Melanocyte of skin (primary cell): ENCODE data around the gene DHX40. TPM values are rescaled to one million over a fixed set of nuclear protein-coding genes. Genes with fewer than 3 reads are reported as not detected.

Experiments used
- small RNA-seq, 2 donors: library from RNA; depleted of rRNA; stranded (forward); fragments of <200 nt; gene quantifications; one replicate each; pipeline ENCODE3, GENCODE V24; 2012
- total RNA-seq, 2 donors: library from RNA; depleted of rRNA; stranded (reverse); fragments of >200 nt; gene quantifications; 2 replicates each; pipeline ENCODE4 v1.2.3, GENCODE V29; 2012

The DHX40 gene, protein sequence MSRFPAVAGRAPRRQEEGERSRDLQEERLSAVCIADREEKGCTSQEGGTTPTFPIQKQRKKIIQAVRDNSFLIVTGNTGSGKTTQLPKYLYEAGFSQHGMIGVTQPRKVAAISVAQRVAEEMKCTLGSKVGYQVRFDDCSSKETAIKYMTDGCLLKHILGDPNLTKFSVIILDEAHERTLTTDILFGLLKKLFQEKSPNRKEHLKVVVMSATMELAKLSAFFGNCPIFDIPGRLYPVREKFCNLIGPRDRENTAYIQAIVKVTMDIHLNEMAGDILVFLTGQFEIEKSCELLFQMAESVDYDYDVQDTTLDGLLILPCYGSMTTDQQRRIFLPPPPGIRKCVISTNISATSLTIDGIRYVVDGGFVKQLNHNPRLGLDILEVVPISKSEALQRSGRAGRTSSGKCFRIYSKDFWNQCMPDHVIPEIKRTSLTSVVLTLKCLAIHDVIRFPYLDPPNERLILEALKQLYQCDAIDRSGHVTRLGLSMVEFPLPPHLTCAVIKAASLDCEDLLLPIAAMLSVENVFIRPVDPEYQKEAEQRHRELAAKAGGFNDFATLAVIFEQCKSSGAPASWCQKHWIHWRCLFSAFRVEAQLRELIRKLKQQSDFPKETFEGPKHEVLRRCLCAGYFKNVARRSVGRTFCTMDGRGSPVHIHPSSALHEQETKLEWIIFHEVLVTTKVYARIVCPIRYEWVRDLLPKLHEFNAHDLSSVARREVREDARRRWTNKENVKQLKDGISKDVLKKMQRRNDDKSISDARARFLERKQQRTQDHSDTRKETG
- 10 to 100 TPM; 32.0 to 38.6 TPM for total RNA-seq

DNA sequence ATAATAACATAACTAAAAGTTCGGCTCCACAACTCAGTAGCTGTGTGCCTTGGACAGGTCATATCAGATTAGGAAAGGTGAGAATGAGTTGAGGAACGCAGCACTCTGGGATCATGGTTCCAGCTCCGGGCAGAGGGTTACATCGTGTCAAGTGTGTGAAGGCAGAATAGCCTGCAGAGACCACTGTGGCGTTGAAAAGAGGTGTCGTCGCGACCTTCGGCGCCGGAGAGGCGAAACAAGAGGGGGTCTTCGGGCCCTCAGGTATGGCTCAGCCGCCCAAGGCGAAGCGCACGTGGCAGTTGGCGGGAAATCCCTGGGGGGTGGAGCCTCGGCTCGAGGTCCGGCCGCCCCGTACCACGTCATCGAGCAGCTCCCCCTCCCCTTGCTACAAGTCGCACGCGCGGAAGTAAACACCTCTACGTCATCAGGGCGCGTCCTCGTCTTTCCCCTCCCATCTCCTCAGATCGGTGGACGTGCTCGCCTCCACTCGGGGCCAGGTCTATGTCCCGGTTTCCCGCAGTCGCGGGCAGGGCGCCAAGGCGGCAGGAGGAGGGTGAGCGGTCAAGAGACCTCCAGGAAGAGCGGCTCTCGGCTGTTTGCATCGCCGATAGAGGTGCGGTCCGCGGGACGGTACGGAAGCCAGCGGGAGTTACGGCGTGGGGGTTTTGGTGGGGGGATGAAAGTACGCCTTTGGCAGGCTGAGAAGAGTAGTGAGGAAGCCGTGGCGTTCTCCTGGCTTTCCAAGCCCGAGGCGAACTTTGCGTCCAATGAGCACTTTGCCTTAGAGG, at the start of gene DHX40:
Gene DHX40, plus strand, starts transcription at position 440 of the 788 bp plus-strand sequence. Its CDS starts 62 bp downstream, at position 502.

DNA sequence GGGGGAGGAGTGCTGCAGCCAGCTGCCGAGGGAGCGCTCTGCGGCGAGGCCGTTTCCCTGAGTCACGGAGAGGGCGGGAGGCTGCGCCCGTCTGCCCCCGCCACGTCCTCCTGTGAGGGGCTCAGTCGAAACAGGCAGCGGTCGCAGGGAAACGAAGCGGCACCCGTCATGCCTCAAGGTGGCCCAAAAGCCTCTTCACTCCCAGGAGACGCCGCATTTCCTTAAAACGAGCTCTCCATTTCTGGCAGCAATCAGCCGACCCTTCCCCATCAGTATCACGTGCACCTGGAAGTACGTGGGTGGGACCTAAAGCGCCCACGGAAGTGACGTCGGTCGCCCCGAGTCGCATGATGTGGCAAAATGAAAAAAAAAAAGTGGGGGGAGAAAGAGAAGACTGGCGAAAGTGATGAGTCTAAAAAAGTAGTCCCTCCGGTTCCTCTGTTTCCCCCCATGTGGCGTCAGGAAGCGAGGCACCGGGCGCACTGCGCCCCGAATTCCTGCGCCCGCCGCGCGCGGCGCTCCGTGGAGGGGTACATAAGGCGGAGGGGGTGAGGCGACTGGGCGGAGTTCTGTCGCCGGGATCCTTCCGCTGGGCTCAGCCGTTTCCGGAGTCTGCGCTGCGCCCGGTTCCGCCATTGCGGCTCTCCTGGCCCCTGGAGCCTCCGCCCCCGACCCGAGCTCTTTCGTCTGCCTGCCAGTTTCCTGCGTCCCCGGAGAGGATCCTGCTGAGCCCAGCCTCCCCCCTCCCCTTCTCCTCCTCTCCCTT, 54.1 kb downstream of the DHX40 start, which contains the start of gene CLTC:
Gene CLTC, plus strand, starts transcription at position 598 of the 766 bp plus-strand sequence. CDS start 237 bp downstream, outside the sequence.

Small RNAs within 50 kb of the gene (small RNA-seq; reads per million reads assigned to genes)
- gene RNU4-13P: 0 to 0.04 reads per million in 2 donors

Other genes starting within 250 kb of the DHX40 start
- gene YPEL2, start 234.0 kb upstream of the DHX40 start, total RNA-seq: 1 to 10 TPM; 3.3 to 8.9 TPM
- 100 to 1,000 TPM; 316 to 406 TPM for gene CLTC, start 54.3 kb downstream of the DHX40 start, total RNA-seq
- gene PTRH2, start 141.8 kb downstream of the DHX40 start, total RNA-seq: 10 to 100 TPM; 10.7 to 30.3 TPM
- 100 to 1,000 TPM; 262 to 282 TPM for gene VMP1, start 142.0 kb downstream of the DHX40 start, total RNA-seq